ENCODE measurements around the gene FEN1. TPM values are rescaled to one million over a fixed set of nuclear protein-coding genes. Genes with fewer than 3 reads are reported as not detected.

Gene FEN1
- total and polyA plus RNA-seq, 2 of the 8 experiments (the other 6 are each of a cell fraction or from before 2014, with no cell fraction given) = 52.6 to 86.1 TPM

GRCh38 chr11:61780581-61781162 lies 12.0 kb upstream of the FEN1 start (continued):
- TF ChIP-seq EGR1 (IDR thresholded peaks at IDR 0.05; ENCODE audit: borderline replicate concordance, low read depth, low read length) = no peak
- no peak for TF ChIP-seq BACH1 (IDR thresholded peaks at IDR 0.05; ENCODE audit: low read length)
- no peak for TF ChIP-seq CBX8 (IDR thresholded peaks at IDR 0.05; ENCODE audit: borderline replicate concordance, low read depth, low read length)
- TF ChIP-seq CEBPB (IDR thresholded peaks at IDR 0.05; ENCODE audit: low read depth, low read length) = no peak
- TF ChIP-seq USF2 (IDR thresholded peaks at IDR 0.05; ENCODE audit: low read length) = no peak
